C4-2B (cell line): ENCODE results near the gene IL17RD.

Experiments
- CTCF ChIP-seq: fragments of 450-650 bp; conservative IDR thresholded peaks from 2 replicates; pipeline ENCODE4 v1.5.1; 2017; ENCODE audit warnings: mild to moderate bottlenecking
- ZFX ChIP-seq: fragments of 450-650 bp; IDR thresholded peaks from 2 replicates; pipeline ENCODE4 v1.6.1; 2017

GRCh38 chr3:57046101-57046765, 118.9 kb downstream of the IL17RD start:
- TF ChIP-seq CTCF (no peak), ZFX (no peak)
